CD4-positive, alpha-beta T cell treated with Interleukin-15 for 4 hours (primary cell): ENCODE data around the gene OSBPL5.
A peak's percentile ranks its signal among the peaks of the same experiment; 100 is the strongest.

Experiments
- DNase-seq: peaks from one replicate; pipeline ENCODE4 v3.0.0-alpha.2; 2020; ENCODE audit warnings: low spot score

OSBPL5 gene, protein sequence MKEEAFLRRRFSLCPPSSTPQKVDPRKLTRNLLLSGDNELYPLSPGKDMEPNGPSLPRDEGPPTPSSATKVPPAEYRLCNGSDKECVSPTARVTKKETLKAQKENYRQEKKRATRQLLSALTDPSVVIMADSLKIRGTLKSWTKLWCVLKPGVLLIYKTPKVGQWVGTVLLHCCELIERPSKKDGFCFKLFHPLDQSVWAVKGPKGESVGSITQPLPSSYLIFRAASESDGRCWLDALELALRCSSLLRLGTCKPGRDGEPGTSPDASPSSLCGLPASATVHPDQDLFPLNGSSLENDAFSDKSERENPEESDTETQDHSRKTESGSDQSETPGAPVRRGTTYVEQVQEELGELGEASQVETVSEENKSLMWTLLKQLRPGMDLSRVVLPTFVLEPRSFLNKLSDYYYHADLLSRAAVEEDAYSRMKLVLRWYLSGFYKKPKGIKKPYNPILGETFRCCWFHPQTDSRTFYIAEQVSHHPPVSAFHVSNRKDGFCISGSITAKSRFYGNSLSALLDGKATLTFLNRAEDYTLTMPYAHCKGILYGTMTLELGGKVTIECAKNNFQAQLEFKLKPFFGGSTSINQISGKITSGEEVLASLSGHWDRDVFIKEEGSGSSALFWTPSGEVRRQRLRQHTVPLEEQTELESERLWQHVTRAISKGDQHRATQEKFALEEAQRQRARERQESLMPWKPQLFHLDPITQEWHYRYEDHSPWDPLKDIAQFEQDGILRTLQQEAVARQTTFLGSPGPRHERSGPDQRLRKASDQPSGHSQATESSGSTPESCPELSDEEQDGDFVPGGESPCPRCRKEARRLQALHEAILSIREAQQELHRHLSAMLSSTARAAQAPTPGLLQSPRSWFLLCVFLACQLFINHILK

DNA sequence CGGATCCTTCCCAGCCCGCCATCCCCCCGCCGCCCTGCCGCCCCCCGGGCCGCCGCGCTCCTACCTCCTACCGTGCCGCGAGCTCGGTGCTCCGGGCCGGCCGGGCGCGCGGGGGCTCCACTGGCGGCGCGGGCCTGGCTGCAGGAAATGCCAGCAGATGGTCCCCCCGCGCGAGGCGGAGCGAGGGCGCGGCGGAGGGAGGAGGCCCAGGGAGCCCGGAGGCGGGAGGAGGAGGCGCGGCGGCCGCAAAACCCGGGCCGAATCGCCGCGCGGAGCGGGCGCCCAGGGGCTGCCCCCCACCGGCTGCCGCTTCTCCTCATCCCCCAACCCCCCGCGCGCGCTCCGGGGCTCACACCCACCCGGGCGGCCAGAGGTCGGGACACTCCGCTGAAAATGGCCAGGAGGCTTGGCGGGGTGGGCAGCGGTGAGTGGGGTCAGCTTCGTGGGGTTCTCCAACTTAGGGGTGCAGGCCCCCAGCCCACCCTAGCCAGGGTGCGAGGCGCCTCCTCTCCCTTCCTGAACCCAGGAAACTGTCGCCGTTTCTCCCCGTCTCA, at the start of gene OSBPL5:
OSBPL5 (minus strand) TSS at position 159 of the 554 bp plus-strand sequence. CDS start 36,162 bp downstream, outside the sequence.
- DNase-seq: peak; percentile 30

DNA sequence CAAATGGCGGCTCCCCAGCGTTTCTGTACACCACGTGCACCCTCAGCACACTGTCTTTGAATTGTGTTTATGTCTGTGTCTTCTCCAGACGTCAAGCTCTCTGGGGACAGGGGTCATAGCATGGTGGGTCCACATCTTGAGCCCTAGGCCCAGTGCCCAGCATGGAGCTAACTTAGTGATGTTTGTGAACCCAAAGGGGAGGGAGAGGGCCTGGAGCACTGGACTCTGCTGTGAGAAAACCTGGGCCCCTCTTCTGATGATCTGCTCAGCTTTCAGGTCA, 49.2 kb upstream of the OSBPL5 start:
- DNase-seq: no peak

DNA sequence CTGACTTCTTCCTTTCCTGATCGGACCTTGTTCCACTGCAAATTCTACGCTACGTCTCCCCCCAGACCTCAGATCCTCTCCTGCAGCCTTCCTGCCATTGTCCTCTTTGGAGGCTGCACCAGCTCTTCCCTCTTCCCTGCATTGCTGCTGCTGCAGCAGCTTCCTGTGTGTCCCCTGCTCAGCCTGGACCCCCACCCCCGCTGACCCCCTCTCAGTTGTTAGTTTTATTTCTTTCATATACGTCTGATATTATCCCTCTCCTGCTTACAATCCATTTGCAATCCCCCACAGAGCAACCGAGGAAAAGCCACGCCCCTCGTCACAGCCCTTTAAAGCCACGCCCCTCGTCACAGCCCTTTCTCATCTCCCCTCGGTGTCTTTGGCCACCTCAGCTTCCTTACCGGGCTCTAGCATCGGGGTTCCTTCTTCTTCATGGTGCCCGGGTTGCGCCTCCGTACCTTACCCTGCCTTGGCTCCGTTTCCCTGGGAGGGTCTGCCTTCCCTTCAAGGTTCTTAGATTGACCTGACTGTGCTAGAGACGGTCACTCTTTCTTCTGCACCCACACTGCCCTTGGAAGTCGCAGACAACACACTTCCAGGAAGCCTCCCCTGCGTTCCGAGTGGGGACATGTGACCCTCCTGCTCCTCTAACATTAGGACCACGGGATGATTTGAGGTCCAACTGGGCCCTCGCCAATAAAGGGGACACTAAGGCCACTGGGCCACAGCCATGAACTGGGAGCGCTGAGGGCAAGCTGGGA, 48.7 kb upstream of the OSBPL5 start:
- DNase-seq: no peak

DNA sequence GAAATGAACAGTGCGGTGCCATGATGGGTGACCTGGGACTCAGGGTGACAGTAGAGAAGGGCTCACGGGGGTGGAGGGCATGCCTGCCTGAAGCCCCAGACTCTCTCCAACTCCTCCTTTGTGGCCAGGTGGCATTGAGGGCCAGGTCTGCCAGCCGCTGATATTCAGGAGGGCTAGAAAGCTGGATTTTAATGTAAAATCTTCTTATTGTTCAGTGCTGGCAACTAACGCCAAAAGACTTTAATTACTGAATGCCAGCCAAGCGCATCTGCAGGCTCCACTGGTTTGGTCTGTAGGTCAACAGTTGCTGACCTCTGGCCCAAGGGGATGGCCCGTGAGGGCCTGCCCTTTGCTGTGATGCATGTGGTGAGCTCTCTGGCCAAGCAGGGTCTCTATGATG, 43.2 kb upstream of the OSBPL5 start:
- DNase-seq: no peak

DNA sequence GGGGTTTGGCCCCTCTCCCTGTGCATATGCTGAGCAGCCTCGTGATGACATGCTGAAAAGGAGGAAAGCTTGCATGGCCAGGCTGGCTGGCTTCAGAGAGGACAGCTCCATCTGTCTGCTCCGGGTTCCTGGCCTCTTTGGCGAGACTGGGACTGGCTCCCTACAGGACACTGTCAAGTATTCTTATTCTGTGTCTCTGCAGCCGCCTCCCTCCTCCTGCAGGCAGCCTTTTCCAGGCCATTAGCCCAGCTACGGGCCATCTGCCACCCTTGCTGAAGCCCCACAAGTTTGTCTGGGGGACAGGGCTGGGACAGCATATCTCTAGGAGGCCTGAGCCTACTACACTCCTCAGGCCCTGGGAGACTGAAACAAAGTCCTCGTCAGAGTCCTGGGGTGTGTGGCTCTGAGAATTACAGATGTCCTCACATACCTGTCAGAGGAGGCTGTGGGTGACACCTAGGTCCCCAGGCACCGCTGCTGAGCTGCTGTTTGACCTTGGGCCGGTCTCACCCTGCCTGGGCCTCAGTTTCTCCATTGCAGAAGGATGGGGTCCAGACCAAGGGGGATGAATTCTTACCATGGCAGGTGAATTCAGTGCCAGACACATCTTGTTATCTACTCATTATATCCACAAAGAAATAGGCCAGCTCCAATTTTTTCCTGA, 42.5 kb upstream of the OSBPL5 start:
- DNase-seq: no peak

DNA sequence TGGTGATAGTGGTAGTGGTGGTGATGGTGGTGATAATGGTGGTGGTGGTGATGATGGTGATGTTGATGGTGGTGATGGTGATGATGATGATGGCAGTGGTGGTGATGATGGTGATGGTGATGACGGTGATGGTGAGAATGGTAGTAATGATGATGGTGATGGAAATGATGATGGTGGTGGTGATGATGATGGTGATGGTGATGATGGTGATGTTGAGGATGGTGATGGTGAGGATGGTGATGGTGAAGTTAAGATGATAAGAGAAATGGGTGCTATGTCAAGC, 41.8 kb upstream of the OSBPL5 start:
- DNase-seq: no peak

DNA sequence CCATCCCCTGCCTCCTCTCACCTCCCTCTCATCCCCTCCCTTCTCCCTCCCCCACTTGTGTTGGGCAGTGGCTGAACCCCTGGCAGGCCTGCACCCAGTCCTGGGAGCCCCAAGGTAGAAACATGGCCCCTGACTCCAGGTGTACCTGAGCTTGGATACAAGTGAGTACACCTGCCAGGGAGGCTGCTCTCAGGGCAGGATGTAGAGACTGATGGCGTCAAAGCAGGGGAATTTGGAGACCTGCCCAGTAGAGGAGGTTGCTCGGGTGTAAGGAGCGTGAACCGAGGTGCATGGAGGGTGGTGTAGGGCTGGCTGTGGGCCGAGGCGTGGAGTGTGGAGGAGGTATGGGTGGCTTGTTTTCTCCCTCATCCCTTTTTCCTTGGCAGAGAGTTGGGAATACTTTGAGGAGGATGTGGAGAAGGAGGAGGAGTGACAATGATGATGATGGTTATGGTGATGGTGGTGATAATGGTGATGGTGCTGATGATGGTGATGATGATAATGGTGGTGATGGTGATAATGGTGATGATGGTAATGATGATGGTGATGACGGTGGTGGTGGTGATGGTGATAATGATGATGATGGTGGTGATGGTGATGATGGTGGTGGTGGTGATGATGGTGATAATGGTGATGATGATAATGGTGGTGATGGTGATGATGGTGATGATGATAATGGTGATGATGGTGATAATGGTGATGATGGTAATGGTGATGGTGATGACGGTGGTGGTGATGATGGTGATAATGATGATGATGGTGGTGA, 41.2 kb upstream of the OSBPL5 start:
- no peak for DNase-seq

DNA sequence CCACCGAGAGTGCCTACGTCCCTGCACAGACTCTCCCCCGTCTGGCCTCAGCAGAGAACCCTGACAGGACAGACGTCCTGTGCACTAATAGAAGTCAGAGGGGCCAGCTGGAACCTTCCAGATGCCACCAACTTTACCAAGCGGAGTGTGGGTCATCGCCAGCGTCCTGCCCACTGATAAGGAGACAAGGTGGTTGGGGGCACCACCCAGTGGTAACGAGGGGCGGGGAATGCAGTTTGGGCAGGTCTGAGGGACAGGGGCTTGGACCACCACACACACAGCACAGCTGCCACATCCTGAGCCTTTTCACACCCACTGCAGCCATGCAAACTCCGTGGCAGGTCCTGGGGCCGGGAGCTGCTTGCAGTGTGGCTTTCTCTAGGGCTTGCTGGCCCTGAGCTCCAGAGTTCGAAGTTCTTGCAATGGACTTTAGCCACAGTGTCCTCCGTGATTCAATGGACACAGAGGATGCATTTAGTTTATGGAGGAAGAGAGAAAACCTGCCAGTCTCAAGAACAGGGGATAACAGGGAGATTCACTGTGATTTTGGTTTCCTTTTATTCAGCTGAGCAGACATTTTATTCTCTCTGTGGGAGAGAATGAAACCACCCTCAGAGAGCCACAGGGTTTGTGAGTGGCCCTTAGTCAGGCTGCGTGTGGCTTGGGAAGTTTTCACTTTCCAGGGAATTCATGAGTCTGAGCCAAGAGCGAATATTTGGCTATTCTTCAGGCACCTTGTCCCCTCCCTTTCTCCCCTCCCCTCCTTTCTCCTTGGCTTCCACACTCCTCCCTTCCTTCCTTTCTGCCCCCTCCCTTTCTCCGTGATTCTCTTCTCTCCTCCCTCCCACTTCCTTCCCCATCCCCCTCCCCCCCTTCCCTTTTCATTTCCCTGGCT, 40.4 kb upstream of the OSBPL5 start:
- DNase-seq: no peak

DNA sequence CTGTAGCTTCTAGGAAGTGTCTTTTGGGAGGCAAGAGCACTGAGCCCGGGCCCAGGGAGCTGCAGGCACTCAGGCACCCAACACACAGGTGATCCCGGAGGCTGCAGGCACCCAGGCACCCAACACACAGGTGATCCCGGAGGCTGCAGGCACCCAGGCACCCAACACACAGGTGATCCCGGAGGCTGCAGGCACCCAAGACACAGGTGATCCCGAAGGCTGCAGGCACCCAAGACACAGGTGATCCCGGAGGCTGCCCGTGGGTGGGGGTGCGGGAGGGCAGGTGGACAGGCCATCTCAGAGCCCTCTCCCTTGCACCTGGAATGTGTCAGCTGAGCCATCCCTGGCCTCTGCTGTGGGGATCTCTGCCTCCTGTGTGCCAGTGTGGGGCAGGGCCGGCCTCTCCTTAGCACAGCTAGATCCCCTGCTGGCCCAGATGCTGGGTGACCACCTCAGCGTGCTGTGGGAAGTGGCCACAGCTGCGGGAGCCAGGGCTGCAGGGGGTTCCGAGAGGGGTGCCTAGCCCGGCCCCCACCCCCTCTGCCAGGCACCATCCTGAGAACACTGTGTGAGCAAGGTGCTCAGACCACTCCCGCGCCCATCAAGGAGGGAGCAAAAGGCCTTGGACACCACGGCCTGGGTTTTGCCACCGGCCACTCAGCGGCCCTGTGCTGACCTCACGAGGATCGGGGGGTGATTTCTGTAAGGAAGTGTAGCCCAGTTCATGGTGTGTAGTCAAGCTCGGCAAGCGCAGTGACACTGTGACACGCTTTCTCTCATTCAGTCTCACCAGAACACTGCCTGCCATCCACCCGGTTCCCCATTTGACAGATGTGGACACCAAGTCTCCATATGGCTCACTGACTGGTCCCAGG, 39.3 kb upstream of the OSBPL5 start:
- DNase-seq: no peak

DNA sequence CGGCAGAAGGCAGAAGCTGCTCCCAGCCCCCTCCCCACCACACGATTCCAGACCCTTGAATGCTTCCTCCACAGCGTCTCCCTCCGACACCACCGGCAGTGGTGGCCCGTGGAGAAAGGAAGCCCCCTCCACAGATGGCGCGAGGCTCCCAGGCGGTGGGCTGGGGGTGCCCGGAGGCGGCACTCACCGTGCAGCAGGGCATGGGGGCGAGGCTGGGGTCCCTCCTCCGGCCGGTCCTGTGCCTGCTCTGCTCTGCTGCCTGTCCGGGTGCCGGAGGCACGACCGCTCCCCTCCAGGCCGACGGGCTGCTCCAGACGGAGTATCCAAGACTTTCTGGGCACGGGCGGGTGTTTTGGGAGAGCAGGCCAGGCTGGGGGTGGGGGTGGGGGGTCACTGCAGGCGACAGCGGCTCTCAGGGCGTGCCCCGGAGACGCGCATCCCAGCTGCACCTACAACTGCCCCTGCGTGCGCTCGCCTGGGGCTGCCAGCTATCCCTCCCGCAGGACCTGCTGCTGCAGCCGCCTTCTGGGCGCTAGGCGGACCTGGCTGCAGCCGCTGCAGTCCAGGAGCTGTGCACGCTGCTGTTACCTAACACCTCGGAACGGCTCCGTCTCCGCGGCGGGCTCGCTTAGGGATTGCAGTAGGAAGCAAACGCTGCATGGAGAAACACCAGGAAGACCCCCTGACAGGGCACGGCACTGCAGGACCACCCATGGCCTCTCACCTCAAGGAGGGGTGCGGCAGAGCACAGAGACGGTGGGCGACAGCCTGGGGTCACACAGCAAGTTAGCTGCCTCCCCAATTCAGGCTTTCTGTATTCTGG, 38.3 kb upstream of the OSBPL5 start:
- no peak for DNase-seq

DNA sequence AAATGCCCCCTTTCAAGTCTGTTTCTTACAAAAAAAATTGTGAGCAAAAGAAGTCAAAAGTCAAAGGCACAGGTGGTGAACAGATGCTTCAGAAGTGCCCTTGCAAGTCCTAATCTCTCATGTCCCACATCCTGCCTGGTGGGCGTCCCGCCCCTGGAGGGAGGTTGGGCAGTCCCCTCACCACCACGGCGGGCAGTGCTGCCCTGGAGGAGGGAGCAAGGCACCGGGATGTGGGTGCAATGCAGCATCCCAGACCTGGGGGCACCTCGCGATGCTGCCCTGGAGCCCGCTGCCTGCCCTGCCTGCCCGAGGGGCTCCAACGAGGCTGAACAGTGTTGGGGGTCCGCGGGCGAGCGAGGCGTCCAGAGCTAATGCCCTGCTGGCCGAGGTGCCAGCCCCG, 37.6 kb upstream of the OSBPL5 start:
- no peak for DNase-seq

DNA sequence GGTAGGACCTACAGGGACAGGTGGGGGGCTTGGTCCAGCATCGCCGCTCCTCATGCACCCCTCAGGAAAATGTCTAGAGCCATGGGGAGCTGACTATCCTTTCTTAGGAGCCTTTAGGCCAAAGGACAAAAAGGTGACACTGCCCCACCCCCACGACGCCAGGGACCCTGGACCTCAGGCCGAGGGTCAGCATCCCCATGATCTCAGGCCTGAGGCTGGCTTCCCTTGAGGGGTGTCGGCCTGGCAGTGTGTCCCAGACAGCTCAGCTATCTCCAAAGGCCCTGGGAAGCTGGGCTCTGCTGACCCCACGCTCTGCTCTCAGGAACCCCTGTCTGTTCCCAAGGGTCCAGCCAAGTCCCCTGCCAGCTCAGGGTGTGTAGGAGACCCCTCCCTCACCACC, 37.2 kb upstream of the OSBPL5 start:
- DNase-seq: no peak

DNA sequence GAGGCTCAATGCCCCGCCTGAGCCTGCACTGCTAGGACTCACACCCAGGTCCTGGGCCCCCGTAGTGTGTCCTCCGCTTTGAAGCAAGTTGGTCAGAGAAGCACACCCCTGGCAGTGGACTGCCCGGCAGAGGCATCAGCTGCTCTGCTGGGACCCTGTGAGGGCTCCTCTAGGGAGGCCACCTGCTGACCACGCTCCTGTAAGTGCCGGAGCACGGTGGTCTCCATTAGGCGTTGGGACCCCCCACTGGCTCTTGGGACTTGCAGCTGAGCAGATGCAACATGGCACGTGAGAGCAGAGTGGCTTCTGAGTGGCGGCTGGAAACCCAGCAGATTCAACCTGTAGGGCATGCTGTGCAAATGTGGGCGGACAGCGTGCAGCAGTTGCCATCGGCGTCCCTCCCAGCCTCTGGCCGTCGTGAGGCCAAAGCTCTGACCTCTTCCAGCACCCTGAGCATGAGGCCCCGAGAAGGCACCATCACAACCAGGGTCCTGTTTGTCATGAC, 36.6 kb upstream of the OSBPL5 start:
- no peak for DNase-seq

DNA sequence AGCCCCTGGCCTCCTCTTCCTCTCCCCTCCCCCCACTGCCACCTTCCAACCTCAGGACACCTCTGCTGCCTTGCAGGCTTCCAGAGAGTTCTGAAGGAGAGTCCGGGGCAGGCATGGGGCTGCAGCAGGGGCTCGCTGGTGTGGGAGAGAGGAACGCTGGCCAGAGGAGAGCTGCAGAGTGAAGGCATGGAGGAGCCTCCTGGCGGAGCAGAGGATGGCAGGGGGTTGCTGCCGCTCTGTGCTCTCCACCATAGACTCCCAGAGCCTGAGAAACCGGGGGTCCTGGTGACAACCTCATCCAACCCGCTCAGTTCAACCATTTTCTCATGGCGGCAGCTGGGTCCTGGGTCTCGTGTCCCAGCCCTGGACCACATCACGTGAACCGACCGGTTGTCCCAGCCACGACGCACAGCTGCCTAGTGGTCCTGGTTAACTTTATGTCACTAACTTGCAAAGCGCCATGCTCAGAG, 36.0 kb upstream of the OSBPL5 start:
- no peak for DNase-seq

DNA sequence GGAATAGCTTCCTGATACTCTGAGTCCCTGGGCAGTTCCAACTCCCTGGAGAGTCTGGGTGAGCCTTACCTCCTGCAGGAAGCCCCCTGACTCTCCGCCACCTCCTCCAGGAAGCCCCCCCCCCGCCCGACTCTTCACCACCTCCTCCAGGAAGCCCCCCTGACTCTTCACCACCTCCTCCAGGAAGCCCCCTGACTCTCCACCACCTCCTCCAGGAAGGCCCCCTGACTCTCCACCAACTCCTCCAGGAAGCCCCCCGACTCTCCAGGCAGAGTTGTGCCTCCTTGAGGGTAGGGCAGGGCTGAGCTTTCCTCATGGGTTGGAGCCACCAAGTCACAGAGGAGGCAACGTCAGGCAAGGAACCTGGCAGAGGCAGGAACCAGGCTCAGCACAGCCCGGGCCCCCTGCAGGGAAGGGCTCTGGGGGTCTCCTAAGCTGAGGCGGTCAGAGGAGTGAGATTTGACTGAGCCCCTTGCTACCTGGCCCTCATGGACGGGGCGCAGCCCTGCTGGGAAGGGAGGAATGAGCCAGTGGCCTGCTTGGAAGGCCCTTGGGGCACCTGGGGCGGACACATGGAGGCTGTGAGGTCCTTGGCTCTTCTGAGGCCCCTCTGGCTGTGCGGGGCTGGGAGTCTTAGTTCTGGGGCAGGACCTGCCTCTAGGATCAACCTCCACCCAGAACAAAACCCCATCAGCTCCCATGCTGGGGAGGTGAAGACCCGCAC, 35.4 kb upstream of the OSBPL5 start:
- DNase-seq: no peak

DNA sequence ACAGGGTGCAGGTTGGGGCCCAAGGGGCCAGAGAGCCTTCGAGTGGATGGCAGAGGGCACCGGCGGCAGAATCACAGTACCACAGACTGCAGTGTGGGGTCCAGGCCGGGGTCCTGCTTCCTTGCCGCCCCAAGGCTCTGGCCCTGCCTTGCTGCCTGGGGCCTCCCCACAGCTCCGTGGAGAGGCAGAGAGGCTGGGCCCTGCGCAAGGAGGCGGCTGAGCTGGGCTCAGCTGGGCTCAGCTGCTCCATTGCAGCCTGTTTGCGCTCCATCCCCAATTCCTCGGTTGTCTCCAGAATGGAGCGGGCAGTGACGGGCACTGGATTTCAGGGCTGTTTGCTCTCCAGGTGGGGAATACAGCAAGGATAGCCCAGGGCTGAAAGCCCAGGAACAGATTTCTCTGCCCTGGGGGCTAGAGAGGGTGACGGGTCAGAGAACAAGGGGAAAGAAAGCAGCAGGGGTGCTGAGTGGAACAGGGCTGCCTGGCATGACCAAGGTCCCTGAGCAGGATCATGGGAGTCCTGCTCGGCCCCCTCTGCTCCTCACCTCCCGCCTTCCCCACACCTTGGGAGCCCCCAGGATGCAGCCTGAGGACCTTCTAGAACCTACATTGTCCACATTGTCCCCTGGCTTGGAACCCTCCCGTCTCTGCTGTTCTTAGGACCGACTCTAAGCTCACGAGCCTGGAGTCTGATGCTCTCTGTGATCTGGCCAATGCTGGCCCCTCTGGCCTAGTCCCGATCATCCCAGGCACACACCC, 34.6 kb upstream of the OSBPL5 start:
- DNase-seq: no peak

DNA sequence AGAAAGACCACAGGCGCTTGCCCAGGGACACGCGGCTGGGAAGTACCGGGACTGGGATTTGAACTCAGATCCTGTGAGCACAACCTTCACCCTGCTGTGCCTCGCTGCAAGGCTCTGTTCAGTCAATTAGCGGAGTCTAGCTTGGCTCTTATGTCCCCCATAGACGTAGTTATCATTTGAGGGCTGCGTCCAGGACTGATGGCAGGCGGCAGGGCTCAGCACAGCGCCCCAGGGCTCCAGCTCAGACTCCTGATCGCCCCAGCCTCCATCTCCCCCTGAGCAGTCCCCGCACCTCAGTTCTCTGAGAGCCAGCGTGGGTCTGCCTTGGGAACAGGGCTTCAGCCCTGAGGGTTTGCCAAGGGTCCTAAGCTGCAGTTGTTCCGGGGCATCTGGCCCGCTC, 33.7 kb upstream of the OSBPL5 start:
- DNase-seq: no peak
